Thyroid gland (tissue), 4 donors: Measurements from ENCODE around the gene IL12RB2.

Source experiments
- POLR2A ChIP-seq, 2 donors: fragments of 450-650 bp; IDR thresholded peaks; one replicate each; pipeline ENCODE4 v1.6.1; 2017; ENCODE audit warnings: antibody characterized with exemption in 2 of 2, mild to moderate bottlenecking in 2 of 2, moderate library complexity in 1 of 2
- TF ChIP-seq, protein P1 (sequence below), 6 experiments: fragments of 200-600 bp in 3 of 6; fragments of 450-650 bp in 3 of 6; sonication (generic) in 3 of 6; IDR thresholded peaks; one replicate each; pipeline ENCODE4 v1.5.1; 2016 to 2019; ENCODE audit warnings: antibody characterized with exemption in 6 of 6, mild to moderate bottlenecking in 2 of 6, inconsistent platforms in 1 of 6, moderate library complexity in 1 of 6

GRCh38 chr1:67436511-67437055, 128.9 kb downstream of the IL12RB2 start:
- no peak for TF ChIP-seq POLR2A (IDR thresholded peaks at IDR 0.05)
- TF ChIP-seq, protein P1, sequence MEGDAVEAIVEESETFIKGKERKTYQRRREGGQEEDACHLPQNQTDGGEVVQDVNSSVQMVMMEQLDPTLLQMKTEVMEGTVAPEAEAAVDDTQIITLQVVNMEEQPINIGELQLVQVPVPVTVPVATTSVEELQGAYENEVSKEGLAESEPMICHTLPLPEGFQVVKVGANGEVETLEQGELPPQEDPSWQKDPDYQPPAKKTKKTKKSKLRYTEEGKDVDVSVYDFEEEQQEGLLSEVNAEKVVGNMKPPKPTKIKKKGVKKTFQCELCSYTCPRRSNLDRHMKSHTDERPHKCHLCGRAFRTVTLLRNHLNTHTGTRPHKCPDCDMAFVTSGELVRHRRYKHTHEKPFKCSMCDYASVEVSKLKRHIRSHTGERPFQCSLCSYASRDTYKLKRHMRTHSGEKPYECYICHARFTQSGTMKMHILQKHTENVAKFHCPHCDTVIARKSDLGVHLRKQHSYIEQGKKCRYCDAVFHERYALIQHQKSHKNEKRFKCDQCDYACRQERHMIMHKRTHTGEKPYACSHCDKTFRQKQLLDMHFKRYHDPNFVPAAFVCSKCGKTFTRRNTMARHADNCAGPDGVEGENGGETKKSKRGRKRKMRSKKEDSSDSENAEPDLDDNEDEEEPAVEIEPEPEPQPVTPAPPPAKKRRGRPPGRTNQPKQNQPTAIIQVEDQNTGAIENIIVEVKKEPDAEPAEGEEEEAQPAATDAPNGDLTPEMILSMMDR (IDR thresholded peaks at IDR 0.05) = no peak
